Measurements from ENCODE around the gene TOPBP1. TPM values are rescaled to one million over a fixed set of nuclear protein-coding genes. Genes with fewer than 3 reads are reported as not detected.

TOPBP1 gene
- polyA plus RNA-seq, 1 experiment: 25.9 TPM

DNA sequence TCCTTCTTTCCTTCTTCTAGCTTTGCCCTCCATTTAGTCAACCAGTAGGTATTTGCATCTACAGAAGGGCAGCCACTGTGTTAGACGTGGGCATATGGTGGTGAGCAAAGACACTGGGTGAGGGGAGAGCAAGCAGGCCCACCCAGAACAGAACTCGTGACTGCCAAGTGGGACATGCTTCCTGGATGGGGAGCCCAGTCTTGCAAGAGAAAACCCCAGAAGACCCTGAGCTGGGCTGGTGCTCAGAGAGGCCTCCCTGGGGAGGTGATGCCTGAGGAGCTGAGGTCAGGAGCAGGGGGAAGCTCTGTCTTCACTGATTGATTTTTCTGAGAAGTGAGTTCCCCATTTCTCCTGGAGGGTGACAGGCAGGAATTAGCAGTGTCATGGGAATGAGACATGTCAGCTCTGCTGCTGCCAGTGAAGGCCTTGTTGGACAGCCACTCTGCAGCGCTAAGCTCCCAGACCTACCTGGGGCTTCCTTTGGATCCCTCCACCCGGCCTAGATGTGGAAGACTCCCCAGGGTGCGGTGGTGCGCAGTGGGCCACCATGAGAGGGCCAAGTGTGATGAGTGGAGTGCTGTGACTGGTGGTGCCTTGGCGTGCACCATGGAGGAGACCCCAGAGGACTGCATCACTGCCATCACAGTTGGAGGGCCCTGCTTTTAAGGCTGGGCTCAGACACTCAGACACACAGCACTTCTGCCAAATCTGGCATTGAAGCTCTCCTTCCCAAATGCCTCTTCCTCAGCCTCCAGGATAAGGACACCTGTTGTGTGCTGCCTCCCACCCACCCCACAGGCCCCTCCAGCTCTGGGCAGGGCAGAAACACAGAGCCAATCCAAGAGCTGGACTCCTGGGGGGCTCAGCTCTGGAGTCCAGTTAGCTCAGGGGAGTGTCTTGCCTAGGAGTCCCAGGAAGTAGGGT, 40.0 kb upstream of the TOPBP1 start:
- TF ChIP-seq, protein P1, sequence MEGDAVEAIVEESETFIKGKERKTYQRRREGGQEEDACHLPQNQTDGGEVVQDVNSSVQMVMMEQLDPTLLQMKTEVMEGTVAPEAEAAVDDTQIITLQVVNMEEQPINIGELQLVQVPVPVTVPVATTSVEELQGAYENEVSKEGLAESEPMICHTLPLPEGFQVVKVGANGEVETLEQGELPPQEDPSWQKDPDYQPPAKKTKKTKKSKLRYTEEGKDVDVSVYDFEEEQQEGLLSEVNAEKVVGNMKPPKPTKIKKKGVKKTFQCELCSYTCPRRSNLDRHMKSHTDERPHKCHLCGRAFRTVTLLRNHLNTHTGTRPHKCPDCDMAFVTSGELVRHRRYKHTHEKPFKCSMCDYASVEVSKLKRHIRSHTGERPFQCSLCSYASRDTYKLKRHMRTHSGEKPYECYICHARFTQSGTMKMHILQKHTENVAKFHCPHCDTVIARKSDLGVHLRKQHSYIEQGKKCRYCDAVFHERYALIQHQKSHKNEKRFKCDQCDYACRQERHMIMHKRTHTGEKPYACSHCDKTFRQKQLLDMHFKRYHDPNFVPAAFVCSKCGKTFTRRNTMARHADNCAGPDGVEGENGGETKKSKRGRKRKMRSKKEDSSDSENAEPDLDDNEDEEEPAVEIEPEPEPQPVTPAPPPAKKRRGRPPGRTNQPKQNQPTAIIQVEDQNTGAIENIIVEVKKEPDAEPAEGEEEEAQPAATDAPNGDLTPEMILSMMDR (IDR thresholded peaks at IDR 0.05; ENCODE audit: low read depth, low read length): no peak
- DNase-seq (ENCODE audit: low read depth, low spot score): no peak
- CTCF ChIA-PET: no interaction called here
- POLR2A ChIA-PET: no interaction called here
- Histone ChIP-seq H3K9me3 (ENCODE audit: control insufficient read depth, insufficient read depth, low read length) (no peaks in the 10 kb centered on the region), H3K27me3 (ENCODE audit: control insufficient read depth, insufficient read depth, low read length) (peaks cover 8% of the 10 kb centered on the region), H3K4me3 (ENCODE audit: low read depth, low read length) (no peak overlapping the region), H3K27ac (ENCODE audit: low read depth, low read length) (no peak overlapping the region)

DNA sequence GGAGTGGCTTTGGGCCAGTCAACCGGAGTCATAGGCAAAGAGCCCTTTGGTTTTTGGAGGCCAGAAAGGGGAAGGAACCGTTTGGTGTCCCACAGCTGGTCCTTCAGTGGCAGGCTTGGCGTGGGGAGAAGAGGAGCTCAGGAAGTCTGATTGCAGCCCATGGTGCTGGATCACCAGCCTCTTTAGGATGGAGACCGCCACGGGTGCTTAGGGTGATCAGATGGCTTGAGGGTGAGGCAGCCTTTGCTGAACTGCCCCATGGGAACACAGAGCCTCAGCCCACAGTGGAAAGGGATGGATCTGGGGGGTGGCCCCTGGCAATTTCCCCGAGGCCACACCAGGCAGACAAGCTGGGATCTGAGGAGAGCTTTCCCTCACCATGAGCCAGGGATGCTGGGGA, 38.6 kb upstream of the TOPBP1 start:
- CTCF ChIA-PET: no interaction called here
- Histone ChIP-seq H3K27ac (ENCODE audit: low read depth, low read length) (no peak overlapping the region), H3K27me3 (ENCODE audit: control insufficient read depth, insufficient read depth, low read length) (peaks cover 3% of the 10 kb centered on the region), H3K4me3 (ENCODE audit: low read depth, low read length) (no peak overlapping the region), H3K9me3 (ENCODE audit: control insufficient read depth, insufficient read depth, low read length) (no peaks in the 10 kb centered on the region)
- TF ChIP-seq, protein P1 (IDR thresholded peaks at IDR 0.05; ENCODE audit: low read depth, low read length): no peak
- DNase-seq (ENCODE audit: low read depth, low spot score): no peak
- POLR2A ChIA-PET: no interaction called here

DNA sequence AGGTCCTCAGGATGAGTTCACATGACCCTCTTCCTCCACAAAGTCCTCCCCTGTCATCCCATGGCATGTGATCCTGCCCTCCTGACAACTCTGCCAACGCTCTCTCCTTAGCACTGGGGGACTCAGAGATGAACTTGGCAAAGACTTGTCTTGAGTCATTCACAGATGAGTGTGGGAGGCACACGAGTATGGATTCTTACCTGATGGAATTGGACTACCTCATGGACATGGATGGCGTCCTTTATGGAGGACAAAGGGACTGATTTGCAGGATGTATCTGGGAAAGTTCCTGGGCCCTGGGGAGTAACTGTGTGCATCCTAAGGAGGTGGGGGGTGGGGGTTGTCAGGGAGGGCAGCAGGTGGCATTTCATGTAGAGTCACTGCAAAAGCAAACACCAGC, 38.2 kb upstream of the TOPBP1 start:
- Histone ChIP-seq H3K4me3 (ENCODE audit: low read depth, low read length) (no peak overlapping the region), H3K27me3 (ENCODE audit: control insufficient read depth, insufficient read depth, low read length) (peaks cover 4% of the 10 kb centered on the region), H3K9me3 (ENCODE audit: control insufficient read depth, insufficient read depth, low read length) (no peaks in the 10 kb centered on the region), H3K27ac (ENCODE audit: low read depth, low read length) (no peak overlapping the region)
- ChIA-PET POLR2A (no interaction called here), CTCF (no interaction called here)
- no peak for DNase-seq (ENCODE audit: low read depth, low spot score)
- TF ChIP-seq, protein P1 (IDR thresholded peaks at IDR 0.05; ENCODE audit: low read depth, low read length): no peak

DNA sequence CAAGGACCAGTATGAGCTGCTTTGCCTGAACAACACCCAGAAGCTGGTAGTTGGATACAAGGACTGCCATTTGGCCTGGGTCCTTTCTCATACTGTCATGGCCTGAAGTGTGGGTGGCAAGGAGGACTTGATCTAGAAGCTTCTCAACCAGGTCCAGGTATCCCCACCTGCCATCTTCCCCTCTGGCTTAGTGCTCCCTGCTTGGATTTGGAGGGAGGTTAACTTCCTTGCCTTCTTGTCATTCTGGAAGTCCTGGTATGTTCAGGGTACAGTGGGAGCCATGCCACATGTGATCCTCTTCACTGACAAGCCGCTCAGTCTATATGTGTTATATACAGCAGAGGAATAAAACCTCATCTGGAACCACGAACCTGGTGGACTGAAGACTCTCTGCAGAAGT, 37.7 kb upstream of the TOPBP1 start:
- Histone ChIP-seq H3K4me3 (ENCODE audit: low read depth, low read length) (no peak overlapping the region), H3K9me3 (ENCODE audit: control insufficient read depth, insufficient read depth, low read length) (no peaks in the 10 kb centered on the region), H3K27me3 (ENCODE audit: control insufficient read depth, insufficient read depth, low read length) (peaks cover 4% of the 10 kb centered on the region), H3K27ac (ENCODE audit: low read depth, low read length) (no peak overlapping the region)
- POLR2A ChIA-PET: no interaction called here
- CTCF ChIA-PET: no interaction called here
- DNase-seq (ENCODE audit: low read depth, low spot score): no peak
- TF ChIP-seq, protein P1 (IDR thresholded peaks at IDR 0.05; ENCODE audit: low read depth, low read length): no peak

DNA sequence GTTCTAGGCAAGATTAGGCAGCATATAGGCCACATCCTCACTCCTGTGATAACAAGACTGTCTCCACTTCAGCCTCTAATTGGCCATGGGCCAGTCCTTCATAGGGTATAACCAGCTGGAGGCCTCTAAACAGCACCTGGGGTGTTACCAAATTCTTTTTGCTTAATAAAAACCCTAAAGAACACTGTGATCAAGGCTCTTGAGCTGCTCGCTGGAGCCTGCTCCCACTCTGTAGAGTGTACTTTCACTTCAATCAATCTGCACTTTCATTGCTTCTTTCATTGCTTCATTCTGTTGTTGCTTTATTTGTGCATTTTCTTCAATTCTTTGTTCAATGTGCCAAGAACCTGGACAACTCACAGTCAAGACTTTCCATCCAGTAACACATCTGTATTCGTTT, 36.2 kb upstream of the TOPBP1 start:
- ChIA-PET POLR2A (no interaction called here), CTCF (no interaction called here)
- H3K4me3 ChIP-seq (ENCODE audit: low read depth, low read length): no peak overlapping the region
- no peaks in the 10 kb centered on the region for H3K9me3 ChIP-seq (ENCODE audit: control insufficient read depth, insufficient read depth, low read length)
- TF ChIP-seq, protein P1 (IDR thresholded peaks at IDR 0.05; ENCODE audit: low read depth, low read length): no peak
- DNase-seq (ENCODE audit: low read depth, low spot score): no peak
- no peak overlapping the region for H3K27ac ChIP-seq (ENCODE audit: low read depth, low read length)
- H3K27me3 ChIP-seq (ENCODE audit: control insufficient read depth, insufficient read depth, low read length): peaks cover 8% of the 10 kb centered on the region
